Measurements from ENCODE around the gene GAN.

GAN gene

GRCh38 chr16:81319221-81319912 lies 4.6 kb downstream of the GAN start:
- Histone ChIP-seq H3K56ac (ENCODE audit: low read length) (no peak overlapping the region), H3K27me3 (ENCODE audit: insufficient read depth, low read length, poor library complexity) (no peaks in the 10 kb centered on the region), H2BK15ac (replicated peaks; ENCODE audit: low read depth) (no peak overlapping the region), H2BK120ac (ENCODE audit: low read depth, low read length) (no peak overlapping the region), H3K4me2 (ENCODE audit: low read length) (no peak overlapping the region), H4K8ac (ENCODE audit: low read depth, low read length) (no peak overlapping the region), H3K4me1 (ENCODE audit: control insufficient read depth, low read depth, low read length) (peaks cover 2% of the 10 kb centered on the region), H3K79me2 (ENCODE audit: control insufficient read depth, insufficient read depth, low read length) (peaks cover 47% of the 10 kb centered on the region), H4K5ac (ENCODE audit: low read length) (no peak overlapping the region), H3K23ac (ENCODE audit: low read length) (no peak overlapping the region), H3K18ac (ENCODE audit: low read length) (no peak overlapping the region), H3K9ac (ENCODE audit: low read length) (no peak overlapping the region), H3K4ac (ENCODE audit: low read depth, low read length) (no peak overlapping the region), H3K36me3 (ENCODE audit: control insufficient read depth, insufficient read depth, low read length) (no peaks in the 10 kb centered on the region), H2AK5ac (ENCODE audit: low read length) (no peak overlapping the region), H3K79me1 (ENCODE audit: low read length) (peaks cover 18% of the 10 kb centered on the region), H3K4me3 (ENCODE audit: low read length) (no peak overlapping the region), H3K27ac (ENCODE audit: low read depth, low read length) (no peak overlapping the region), H2BK5ac (ENCODE audit: low read length) (no peak overlapping the region)
- no CpG with 5 or more reads among the region's 6 CpGs for WGBS (ENCODE audit: extremely low coverage, insufficient coverage, low lambda C conversion rate)
- DNase-seq = peak; percentile 65

GRCh38 chr16:81321039-81321438 lies 6.3 kb downstream of the GAN start:
- Histone ChIP-seq H2BK15ac (replicated peaks; ENCODE audit: low read depth) (no peak overlapping the region), H3K56ac (ENCODE audit: low read length) (no peak overlapping the region), H4K8ac (ENCODE audit: low read depth, low read length) (no peak overlapping the region), H3K9ac (ENCODE audit: low read length) (no peak overlapping the region), H2BK5ac (ENCODE audit: low read length) (no peak overlapping the region), H2AK5ac (ENCODE audit: low read length) (no peak overlapping the region), H3K4me2 (ENCODE audit: low read length) (no peak overlapping the region), H3K18ac (ENCODE audit: low read length) (no peak overlapping the region), H4K5ac (ENCODE audit: low read length) (no peak overlapping the region), H3K4me3 (ENCODE audit: low read length) (no peak overlapping the region), H2BK120ac (ENCODE audit: low read depth, low read length) (no peak overlapping the region), H3K79me1 (ENCODE audit: low read length) (peaks cover 22% of the 10 kb centered on the region), H3K79me2 (ENCODE audit: control insufficient read depth, insufficient read depth, low read length) (peaks cover 48% of the 10 kb centered on the region), H3K27ac (ENCODE audit: low read depth, low read length) (no peak overlapping the region), H3K4me1 (ENCODE audit: control insufficient read depth, low read depth, low read length) (peaks cover 2% of the 10 kb centered on the region), H3K23ac (ENCODE audit: low read length) (no peak overlapping the region), H3K4ac (ENCODE audit: low read depth, low read length) (no peak overlapping the region), H3K36me3 (ENCODE audit: control insufficient read depth, insufficient read depth, low read length) (no peaks in the 10 kb centered on the region), H3K27me3 (ENCODE audit: insufficient read depth, low read length, poor library complexity) (no peaks in the 10 kb centered on the region)
- WGBS (ENCODE audit: extremely low coverage, insufficient coverage, low lambda C conversion rate) = 100% methylated on average over 2 of the region's 2 CpGs
- DNase-seq = no peak

- no peak overlapping the region for H3K4me2 ChIP-seq (ENCODE audit: low read length)
- H2BK5ac ChIP-seq (ENCODE audit: low read length) = no peak overlapping the region
These were observed 6.8 kb downstream of the GAN start for GRCh38 chr16:81321536-81321935.

GRCh38 chr16:81324808-81325207 lies 10.0 kb downstream of the GAN start:
- H3K56ac ChIP-seq (ENCODE audit: low read length) = no peak overlapping the region
- no peak overlapping the region for H2BK15ac ChIP-seq (replicated peaks; ENCODE audit: low read depth)
- H2BK5ac ChIP-seq (ENCODE audit: low read length) = no peak overlapping the region
- peaks cover 21% of the 10 kb centered on the region for H3K79me1 ChIP-seq (ENCODE audit: low read length)
- no peaks in the 10 kb centered on the region for H3K36me3 ChIP-seq (ENCODE audit: control insufficient read depth, insufficient read depth, low read length)
- H3K4me3 ChIP-seq (ENCODE audit: low read length) = no peak overlapping the region
- H3K4me2 ChIP-seq (ENCODE audit: low read length) = no peak overlapping the region
- H3K4me1 ChIP-seq (ENCODE audit: control insufficient read depth, low read depth, low read length) = peaks cover 2% of the 10 kb centered on the region
- H3K27me3 ChIP-seq (ENCODE audit: insufficient read depth, low read length, poor library complexity) = no peaks in the 10 kb centered on the region
- no peak overlapping the region for H4K5ac ChIP-seq (ENCODE audit: low read length)
- H4K8ac ChIP-seq (ENCODE audit: low read depth, low read length) = no peak overlapping the region
- no peak overlapping the region for H3K23ac ChIP-seq (ENCODE audit: low read length)
- peaks cover 31% of the 10 kb centered on the region for H3K79me2 ChIP-seq (ENCODE audit: control insufficient read depth, insufficient read depth, low read length)
- H3K27ac ChIP-seq (ENCODE audit: low read depth, low read length) = no peak overlapping the region
- no peak for DNase-seq
- H2BK120ac ChIP-seq (ENCODE audit: low read depth, low read length) = no peak overlapping the region
- no peak overlapping the region for H3K18ac ChIP-seq (ENCODE audit: low read length)
- WGBS (ENCODE audit: extremely low coverage, insufficient coverage, low lambda C conversion rate) = no CpG with 5 or more reads among the region's 6 CpGs
- no peak overlapping the region for H2AK5ac ChIP-seq (ENCODE audit: low read length)
- H3K9ac ChIP-seq (ENCODE audit: low read length) = no peak overlapping the region
- H3K4ac ChIP-seq (ENCODE audit: low read depth, low read length) = no peak overlapping the region

More at GRCh38 chr16:81321536-81321935, 6.8 kb downstream of the GAN start:
- H3K4ac ChIP-seq (ENCODE audit: low read depth, low read length) = no peak overlapping the region
- no peak overlapping the region for H4K5ac ChIP-seq (ENCODE audit: low read length)
- H3K27me3 ChIP-seq (ENCODE audit: insufficient read depth, low read length, poor library complexity) = no peaks in the 10 kb centered on the region
- peaks cover 2% of the 10 kb centered on the region for H3K4me1 ChIP-seq (ENCODE audit: control insufficient read depth, low read depth, low read length)
- H3K79me1 ChIP-seq (ENCODE audit: low read length) = peaks cover 24% of the 10 kb centered on the region
- H4K8ac ChIP-seq (ENCODE audit: low read depth, low read length) = no peak overlapping the region
- no peak overlapping the region for H3K27ac ChIP-seq (ENCODE audit: low read depth, low read length)
- H2AK5ac ChIP-seq (ENCODE audit: low read length) = no peak overlapping the region
- no peak for DNase-seq
- 100% methylated on average over 1 of the region's 5 CpGs for WGBS (ENCODE audit: extremely low coverage, insufficient coverage, low lambda C conversion rate)
- H3K4me3 ChIP-seq (ENCODE audit: low read length) = no peak overlapping the region
- no peak overlapping the region for H3K9ac ChIP-seq (ENCODE audit: low read length)
- no peak overlapping the region for H3K18ac ChIP-seq (ENCODE audit: low read length)
- H3K36me3 ChIP-seq (ENCODE audit: control insufficient read depth, insufficient read depth, low read length) = no peaks in the 10 kb centered on the region
- no peak overlapping the region for H2BK15ac ChIP-seq (replicated peaks; ENCODE audit: low read depth)
- peaks cover 46% of the 10 kb centered on the region for H3K79me2 ChIP-seq (ENCODE audit: control insufficient read depth, insufficient read depth, low read length)
- no peak overlapping the region for H2BK120ac ChIP-seq (ENCODE audit: low read depth, low read length)
- H3K23ac ChIP-seq (ENCODE audit: low read length) = no peak overlapping the region
- H3K56ac ChIP-seq (ENCODE audit: low read length) = no peak overlapping the region

GRCh38 chr16:81327011-81327410 lies 12.2 kb downstream of the GAN start:
- Histone ChIP-seq H3K9ac (ENCODE audit: low read length) (no peak overlapping the region), H3K23ac (ENCODE audit: low read length) (no peak overlapping the region), H3K27me3 (ENCODE audit: insufficient read depth, low read length, poor library complexity) (no peaks in the 10 kb centered on the region), H3K27ac (ENCODE audit: low read depth, low read length) (no peak overlapping the region), H3K4me1 (ENCODE audit: control insufficient read depth, low read depth, low read length) (peaks cover 2% of the 10 kb centered on the region), H2BK120ac (ENCODE audit: low read depth, low read length) (no peak overlapping the region), H3K79me2 (ENCODE audit: control insufficient read depth, insufficient read depth, low read length) (peaks cover 29% of the 10 kb centered on the region), H2BK5ac (ENCODE audit: low read length) (no peak overlapping the region), H4K8ac (ENCODE audit: low read depth, low read length) (no peak overlapping the region), H3K4ac (ENCODE audit: low read depth, low read length) (no peak overlapping the region), H3K79me1 (ENCODE audit: low read length) (peaks cover 21% of the 10 kb centered on the region), H4K5ac (ENCODE audit: low read length) (no peak overlapping the region), H3K18ac (ENCODE audit: low read length) (no peak overlapping the region), H3K4me3 (ENCODE audit: low read length) (no peak overlapping the region), H2AK5ac (ENCODE audit: low read length) (no peak overlapping the region), H2BK15ac (replicated peaks; ENCODE audit: low read depth) (no peak overlapping the region), H3K56ac (ENCODE audit: low read length) (no peak overlapping the region), H3K36me3 (ENCODE audit: control insufficient read depth, insufficient read depth, low read length) (no peaks in the 10 kb centered on the region), H3K4me2 (ENCODE audit: low read length) (no peak overlapping the region)
- WGBS (ENCODE audit: extremely low coverage, insufficient coverage, low lambda C conversion rate) = no CpG with 5 or more reads among the region's 5 CpGs
- DNase-seq = no peak

Data from mesendoderm (in vitro differentiated cells).